Measurements from ENCODE around the gene LRRC8A. TPM values are rescaled to one million over a fixed set of nuclear protein-coding genes. Genes with fewer than 3 reads are reported as not detected.
A peak's percentile ranks its signal among the peaks of the same experiment; 100 is the strongest.
"Not testable (repeated sequence)": the region's sequence is repeated elsewhere in the genome, so short reads cannot be mapped to it uniquely, and the experiment has no call there.

LRRC8A gene
- total RNA-seq = 21.6 TPM
- long read RNA-seq, full-length matches to known transcripts = 10 of 24 reads
- long read RNA-seq, partial matches to known transcripts = 12 of 24 reads
- long read RNA-seq, other reads (novel, unspliced or antisense) = 2 of 24 reads

DNA sequence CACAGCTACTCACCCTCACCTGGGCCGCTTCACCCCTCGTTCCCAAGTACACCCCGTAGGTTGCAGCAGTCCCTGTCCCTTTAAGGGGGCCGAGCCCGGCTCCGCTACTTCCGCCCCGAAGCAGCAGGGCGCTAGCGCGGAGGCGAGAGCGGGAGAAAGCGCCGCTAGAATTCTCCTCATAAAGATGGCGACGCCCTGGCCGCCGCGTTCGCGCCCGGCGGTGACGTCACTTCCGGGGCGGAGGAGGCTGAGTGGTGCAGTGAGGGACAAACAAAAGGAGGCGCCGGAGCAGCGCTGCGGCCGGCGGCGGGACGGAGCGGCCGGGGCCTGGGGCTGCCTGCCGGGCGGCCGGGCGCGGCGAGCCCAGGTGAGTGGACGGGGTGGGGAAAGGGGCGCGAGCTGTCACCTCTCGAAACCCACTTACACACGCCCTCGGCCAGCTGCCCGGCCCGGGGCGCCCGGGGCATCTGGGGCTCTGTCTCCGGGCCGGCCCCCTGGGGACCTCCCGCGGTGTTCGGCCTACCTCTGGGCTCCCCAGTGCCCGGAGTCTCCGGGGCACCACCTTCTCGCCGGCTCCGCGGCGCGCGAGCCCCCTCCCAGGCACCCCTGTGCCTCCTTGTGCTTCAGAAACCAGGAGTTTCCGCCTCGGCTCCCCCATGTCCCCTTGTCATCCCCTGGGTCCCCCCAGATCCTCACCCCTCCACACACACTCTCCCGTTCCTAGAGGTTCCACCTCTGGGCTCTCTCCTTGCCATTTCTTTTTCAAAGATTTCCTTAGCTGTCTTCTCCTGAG, at the start of gene LRRC8A, which contains the start of gene KYAT1:
Gene LRRC8A (plus strand): TSS at position 250 of the 793 bp plus-strand sequence. CDS start 25,032 bp downstream, outside the sequence.
Gene KYAT1 (minus strand): TSS at position 67 of the 793 bp plus-strand sequence. CDS start 36,545 bp downstream, outside the sequence.
- peak; percentile 90 for ATAC-seq
- DNase-seq = peak; percentile 99
- intact Hi-C loops (cut with micrococcal nuclease) = no loop called here

DNA sequence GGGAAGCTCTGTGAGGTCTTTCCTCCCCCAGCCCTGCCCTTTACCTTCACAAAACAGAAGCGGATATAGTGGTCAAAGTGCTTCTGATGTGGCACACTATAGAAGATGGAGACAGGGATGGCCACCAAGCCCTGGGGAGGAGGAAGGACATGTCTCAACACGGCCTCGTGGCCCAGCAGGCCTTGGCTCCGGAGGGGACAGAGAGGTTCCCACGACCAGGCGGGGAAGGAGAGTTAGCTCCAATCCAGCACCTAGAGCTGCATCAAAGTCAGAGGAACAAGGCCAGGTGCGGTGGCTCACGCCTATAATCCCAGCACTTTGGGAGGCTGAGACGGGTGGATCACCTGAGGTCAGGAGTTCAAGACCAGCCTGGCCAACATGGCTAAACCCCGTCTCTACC, 48.2 kb upstream of the LRRC8A start:
- ATAC-seq (no peak), DNase-seq (no peak)
- intact Hi-C loops (cut with micrococcal nuclease) = no loop called here

- no peak for DNase-seq
- ATAC-seq = no peak
- intact Hi-C loops (cut with micrococcal nuclease) = no loop called here
These were observed 46.4 kb upstream of the LRRC8A start for GRCh38 chr9:128835246-128836210.

DNA sequence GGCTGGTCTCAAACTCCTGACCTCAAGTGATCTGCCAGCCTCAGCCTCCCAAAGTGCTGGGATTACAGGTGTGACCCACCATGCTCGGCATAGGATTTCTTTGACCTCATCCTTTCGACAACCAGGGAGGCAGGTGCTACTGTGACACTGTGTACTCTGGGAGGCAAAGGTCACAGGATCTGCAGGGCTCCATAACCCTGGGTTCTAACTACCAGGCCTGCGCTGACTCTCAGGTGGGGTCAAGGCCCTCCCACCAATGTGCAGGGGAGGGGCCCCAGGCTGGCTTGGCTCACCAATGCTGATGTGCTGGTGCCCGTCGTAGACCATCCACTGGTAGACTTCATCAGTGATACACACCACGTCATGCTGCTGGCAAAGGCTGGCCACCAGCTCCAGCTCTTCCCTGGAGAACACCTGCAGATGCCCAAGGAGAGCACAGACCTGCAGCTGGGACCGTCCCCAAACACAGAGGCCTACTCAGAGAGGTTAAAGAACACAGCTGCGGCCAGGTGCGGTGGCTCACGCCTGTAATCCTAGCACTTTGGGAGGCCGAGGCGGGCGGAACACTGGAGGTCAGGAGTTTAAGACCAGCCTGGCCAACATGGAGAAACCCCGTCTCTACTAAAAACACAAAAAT, 45.3 kb upstream of the LRRC8A start:
- intact Hi-C loops (cut with micrococcal nuclease) = no loop called here
- DNase-seq = peak; percentile 15
- no peak for ATAC-seq

- ATAC-seq = no peak
- intact Hi-C loops (cut with micrococcal nuclease) = no loop called here
- DNase-seq = peak; percentile 12
These were observed 43.6 kb upstream of the LRRC8A start for GRCh38 chr9:128838338-128838737.

GRCh38 chr9:128840524-128840923, 41.4 kb upstream of the LRRC8A start:
- intact Hi-C loops (cut with micrococcal nuclease) = no loop called here

DNA sequence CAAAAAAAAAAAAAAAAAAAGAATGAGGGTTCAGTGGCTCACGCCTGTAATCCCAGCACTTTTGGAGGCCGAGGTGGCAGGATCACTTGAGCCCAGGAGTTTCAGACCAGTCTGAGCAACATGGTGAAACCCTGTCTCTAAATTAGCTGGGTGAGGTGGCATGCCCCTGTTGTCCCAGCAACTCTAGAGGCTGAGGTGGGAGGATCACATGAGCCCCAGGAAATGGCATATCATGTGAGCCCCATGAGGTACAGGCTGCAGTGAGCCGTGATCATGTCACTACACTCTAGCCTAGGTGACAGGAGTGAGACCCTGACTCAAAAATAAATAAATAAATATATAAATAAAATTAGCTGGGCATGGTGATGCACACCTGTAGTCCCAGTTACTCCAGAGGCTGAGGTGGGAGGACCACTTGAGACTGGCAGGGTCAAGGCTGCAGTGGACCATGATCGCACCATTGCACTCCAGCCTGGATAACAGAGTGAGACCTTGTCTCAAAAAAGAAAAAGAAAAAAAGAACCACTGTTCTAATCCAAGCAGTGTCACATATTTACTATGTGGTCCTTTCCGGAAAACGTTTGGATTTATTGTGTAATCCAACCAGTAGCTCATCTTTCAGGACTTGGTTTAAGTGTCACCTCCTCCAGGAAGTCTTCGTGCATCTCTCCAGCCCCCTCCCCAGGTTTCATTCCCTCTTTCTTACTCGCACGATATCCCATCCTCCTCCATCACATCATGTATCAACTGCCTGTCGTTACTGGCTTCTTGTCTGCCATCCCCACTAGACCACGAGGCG, 40.0 kb upstream of the LRRC8A start:
- DNase-seq = no peak
- intact Hi-C loops (cut with micrococcal nuclease) = no loop called here
- ATAC-seq = no peak

More at GRCh38 chr9:128840524-128840923, 41.4 kb upstream of the LRRC8A start:
- ATAC-seq = no peak
- DNase-seq = no peak

- DNase-seq; ATAC-seq; intact Hi-C loops (cut with micrococcal nuclease): not testable (repeated sequence)
These were observed 38.8 kb upstream of the LRRC8A start for GRCh38 chr9:128843171-128843570.

GRCh38 chr9:128845186-128845931, 36.6 kb upstream of the LRRC8A start:
- ATAC-seq (no peak), DNase-seq (no peak)
- intact Hi-C loops (cut with micrococcal nuclease) = no loop called here

- no peak for ATAC-seq
- no peak for DNase-seq
- intact Hi-C loops (cut with micrococcal nuclease) = no loop called here
These were observed 35.3 kb upstream of the LRRC8A start for GRCh38 chr9:128846680-128847030.

DNA sequence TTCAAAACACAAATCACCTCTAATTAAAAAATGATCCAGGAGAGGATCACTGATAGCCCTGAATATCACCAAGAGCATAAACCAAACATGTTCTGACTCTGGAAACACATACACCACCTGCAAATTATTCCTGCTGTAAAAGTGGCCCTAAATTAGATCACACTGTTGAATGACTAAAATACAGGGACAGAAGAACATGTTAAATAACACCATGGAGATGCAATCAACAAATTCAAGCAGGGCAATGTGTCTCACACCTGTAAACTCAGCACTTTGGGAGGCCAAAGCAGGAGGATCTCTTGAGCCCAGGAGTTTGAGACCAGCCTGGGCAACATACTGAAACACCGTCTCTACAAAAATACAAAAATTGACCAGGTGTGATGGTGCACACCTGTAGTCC, 34.1 kb upstream of the LRRC8A start:
- no peak for DNase-seq
- no peak for ATAC-seq
- intact Hi-C loops (cut with micrococcal nuclease) = no loop called here

DNA sequence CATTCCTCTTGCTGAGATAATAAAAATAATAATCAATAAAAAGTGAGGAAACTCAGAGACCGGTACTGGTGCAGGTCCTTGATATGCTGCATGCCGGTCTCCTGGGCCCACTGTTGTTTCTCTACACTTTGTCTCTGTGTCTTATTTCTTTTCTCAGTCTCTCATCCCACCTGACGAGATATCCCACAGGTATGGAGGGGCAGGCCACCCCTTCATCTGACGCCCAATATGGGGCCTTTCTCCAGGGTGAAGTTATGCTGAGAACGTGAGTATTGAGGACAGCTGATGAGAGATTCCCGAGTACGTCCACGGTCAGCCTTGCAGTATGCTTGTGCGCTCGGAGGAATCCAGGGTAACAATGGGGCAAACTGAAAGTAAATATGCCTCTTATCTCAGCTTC, 30.9 kb upstream of the LRRC8A start:
- intact Hi-C loops (cut with micrococcal nuclease); DNase-seq; ATAC-seq: not testable (repeated sequence)

GRCh38 chr9:128851779-128852600, 29.9 kb upstream of the LRRC8A start:
- DNase-seq; ATAC-seq; intact Hi-C loops (cut with micrococcal nuclease): not testable (repeated sequence)

GRCh38 chr9:128852646-128853045, 29.3 kb upstream of the LRRC8A start:
- ATAC-seq; intact Hi-C loops (cut with micrococcal nuclease); DNase-seq: not testable (repeated sequence)

- intact Hi-C loops (cut with micrococcal nuclease); DNase-seq; ATAC-seq: not testable (repeated sequence)
These were observed 27.5 kb upstream of the LRRC8A start for GRCh38 chr9:128854454-128854853.

- intact Hi-C loops (cut with micrococcal nuclease); ATAC-seq; DNase-seq: not testable (repeated sequence)
These were observed 23.5 kb upstream of the LRRC8A start for GRCh38 chr9:128858476-128858875.

DNA sequence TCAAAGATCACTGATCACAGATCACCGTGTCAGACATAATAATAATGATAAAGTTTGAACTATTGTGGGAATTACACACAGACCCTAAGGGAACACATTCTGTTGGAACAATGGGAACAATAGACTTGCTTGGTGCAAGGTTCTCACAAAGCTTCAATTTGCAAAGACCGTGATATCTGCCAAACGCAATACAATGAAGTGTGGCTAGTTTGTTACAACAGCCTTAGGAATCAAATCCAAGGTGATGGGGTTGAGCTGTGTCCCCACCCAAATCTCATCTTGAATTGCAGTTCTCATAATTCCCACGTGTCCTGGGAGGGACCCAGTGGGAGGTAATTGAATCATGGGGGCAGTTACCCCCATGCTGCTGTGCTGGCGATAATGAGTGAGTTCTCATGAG, 21.0 kb upstream of the LRRC8A start:
- ATAC-seq (no peak), DNase-seq (no peak)
- intact Hi-C loops (cut with micrococcal nuclease) = loop anchor here (5.0 kb wide), 1 partner anchor 66 kb away; no protein-coding TSS in a partner anchor

Data from left ventricle myocardium superior (tissue), 1 donor.